Measurements from ENCODE around the gene CLCN2.

The CLCN2 gene

DNA sequence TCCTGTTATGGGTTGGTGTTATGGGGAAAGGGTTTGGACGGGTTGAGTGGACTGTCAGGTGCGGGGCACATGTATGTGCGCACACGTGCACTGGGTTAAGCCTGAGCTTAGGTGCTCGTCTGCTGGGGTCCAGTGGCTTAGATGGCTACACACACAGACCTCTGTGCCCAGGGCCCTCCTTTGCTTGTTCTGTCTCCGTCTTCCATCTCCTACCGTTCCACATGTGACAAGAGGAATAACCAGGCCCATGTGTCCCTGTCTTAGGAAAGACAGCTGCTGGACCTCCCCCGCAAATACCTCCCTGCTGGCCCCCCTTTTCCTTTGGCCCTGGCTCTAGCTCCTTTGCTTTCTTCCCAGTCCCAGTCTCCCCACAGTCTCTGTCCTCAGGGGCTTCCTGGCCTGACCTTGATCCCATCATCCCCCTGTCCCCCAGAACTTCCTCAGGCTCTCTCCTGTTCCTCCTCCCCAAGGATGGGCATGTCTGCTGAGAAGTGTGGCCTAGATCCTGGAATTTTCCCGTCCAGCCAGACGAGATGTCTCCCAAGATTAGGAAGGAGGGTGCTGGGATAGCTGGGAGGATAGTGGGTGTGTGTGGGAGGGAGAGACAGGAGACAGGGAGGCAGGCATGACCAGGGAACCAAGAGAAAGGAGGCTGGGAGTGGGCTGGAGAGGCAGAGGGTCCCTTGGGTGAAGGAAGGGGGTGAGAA lies 17.4 kb upstream of the CLCN2 start:
- Histone ChIP-seq H4K8ac (ENCODE audit: low read length) (no peak overlapping the region), H3K4ac (ENCODE audit: low read depth in 1 of 2, low read length in 2 of 2) (no peak overlapping the region), H3K4me3 (ENCODE audit: insufficient read depth in 1 of 2, low read depth in 1 of 2, low read length in 2 of 2) (peak overlapping the region in 1 of 2 experiments; percentile 51), H3K14ac (ENCODE audit: low read length in 2 of 2) (no peak overlapping the region), H3K9me3 (ENCODE audit: control insufficient read depth, low read length) (no peaks in the 10 kb centered on the region), H3K9ac (ENCODE audit: low read length) (peak overlapping the region; percentile 58), H3K27ac (ENCODE audit: low read length, poor library complexity, severe bottlenecking) (no peak overlapping the region), H2BK15ac (ENCODE audit: low read depth, poor library complexity, severe bottlenecking) (no peak overlapping the region), H3K79me1 (replicated peaks; ENCODE audit: low read length, poor library complexity, severe bottlenecking) (no peaks in the 10 kb centered on the region), H3K18ac (ENCODE audit: low read depth in 1 of 2, low read length in 2 of 2) (no peak overlapping the region), H3K36me3 (ENCODE audit: control insufficient read depth in 1 of 2, insufficient read depth in 2 of 2, low read depth in 1 of 2, low read length in 2 of 2) (no peaks in the 10 kb centered on the region), H3K4me1 (ENCODE audit: control insufficient read depth, insufficient read depth, low read depth, low read length) (peaks cover 19% of the 10 kb centered on the region), H3K4me2 (ENCODE audit: low read length, poor library complexity, severe bottlenecking) (no peak overlapping the region), H2AK5ac (ENCODE audit: low read length, severe bottlenecking) (no peak overlapping the region), H3K27me3 (ENCODE audit: control insufficient read depth in 1 of 2, insufficient read depth in 1 of 2, low read length in 2 of 2) (peaks cover 39 to 74% of the 10 kb centered on the region in 2 experiments), H2BK120ac (ENCODE audit: low read depth, low read length) (no peak overlapping the region), H2AFZ (ENCODE audit: low read depth, low read length) (no peak overlapping the region), H2BK5ac (ENCODE audit: low read depth, low read length, poor library complexity, severe bottlenecking) (no peak overlapping the region), H2BK12ac (ENCODE audit: low read length in 2 of 2) (no peak overlapping the region), H4K91ac (ENCODE audit: low read length) (peak overlapping the region; percentile 35), H3K23ac (ENCODE audit: low read length in 2 of 2) (no peak overlapping the region)
- DNase-seq, result no peak
- 81% methylated on average over 10 of the region's 10 CpGs for WGBS

DNA sequence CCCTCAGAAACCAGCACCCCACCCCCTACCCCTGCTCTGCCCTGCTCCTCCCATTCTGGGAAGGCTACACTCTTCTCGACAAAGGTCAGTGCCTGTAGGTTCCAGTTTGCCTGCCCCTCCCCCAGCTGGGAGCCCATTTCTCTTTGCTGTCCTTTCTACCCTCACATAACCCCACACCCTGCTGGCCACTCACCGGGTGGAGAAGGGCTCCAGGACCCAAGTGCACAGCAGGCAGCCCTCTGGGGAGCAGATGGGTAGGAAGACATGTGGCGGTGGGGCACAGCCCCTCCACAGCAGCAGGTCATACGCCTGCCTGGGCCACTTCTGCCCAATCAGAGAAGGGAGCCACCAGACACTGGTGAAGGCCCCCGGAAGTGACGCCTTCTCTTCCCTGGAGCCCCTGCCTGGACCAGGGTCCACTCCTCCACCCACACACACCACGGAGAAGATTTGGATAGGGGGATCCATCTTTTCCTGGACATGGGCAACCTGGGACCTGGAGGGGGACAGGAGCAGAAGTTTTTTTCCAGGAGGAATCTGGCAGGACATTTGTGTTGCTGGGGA lies 16.6 kb upstream of the CLCN2 start, which contains the start of gene THPO:
Gene THPO, minus strand, starts transcription at position 326 of the 564 bp plus-strand sequence. CDS start 1,948 bp downstream, outside the sequence.
- no peaks in the 10 kb centered on the region for H3K79me1 ChIP-seq (replicated peaks; ENCODE audit: low read length, poor library complexity, severe bottlenecking)
- no peaks in the 10 kb centered on the region for H3K36me3 ChIP-seq (ENCODE audit: control insufficient read depth in 1 of 2, insufficient read depth in 2 of 2, low read depth in 1 of 2, low read length in 2 of 2)
- H3K14ac ChIP-seq (ENCODE audit: low read length in 2 of 2), result peak within 1 kb of the TSS in 1 of 2 experiments; percentile 26
- no peak within 1 kb of the TSS for H3K4me2 ChIP-seq (ENCODE audit: low read length, poor library complexity, severe bottlenecking)
- H2AFZ ChIP-seq (ENCODE audit: low read depth, low read length), result no peak within 1 kb of the TSS
- no peak within 1 kb of the TSS for H2AK5ac ChIP-seq (ENCODE audit: low read length, severe bottlenecking)
- H3K23ac ChIP-seq (ENCODE audit: low read length in 2 of 2), result peak within 1 kb of the TSS in 1 of 2 experiments; percentile 46
- no peak within 1 kb of the TSS for H2BK15ac ChIP-seq (ENCODE audit: low read depth, poor library complexity, severe bottlenecking)
- no peak within 1 kb of the TSS for H2BK12ac ChIP-seq (ENCODE audit: low read length in 2 of 2)
- H4K8ac ChIP-seq (ENCODE audit: low read length), result no peak within 1 kb of the TSS
- H2BK5ac ChIP-seq (ENCODE audit: low read depth, low read length, poor library complexity, severe bottlenecking), result no peak within 1 kb of the TSS
- H3K9me3 ChIP-seq (ENCODE audit: control insufficient read depth, low read length), result no peaks in the 10 kb centered on the region
- no peak within 1 kb of the TSS for H3K4ac ChIP-seq (ENCODE audit: low read depth in 1 of 2, low read length in 2 of 2)
- H3K4me1 ChIP-seq (ENCODE audit: control insufficient read depth, insufficient read depth, low read depth, low read length), result peaks cover 19% of the 10 kb centered on the region
- no peak within 1 kb of the TSS for H2BK120ac ChIP-seq (ENCODE audit: low read depth, low read length)
- peak within 1 kb of the TSS; percentile 58 for H3K9ac ChIP-seq (ENCODE audit: low read length)
- no peak within 1 kb of the TSS for H3K27ac ChIP-seq (ENCODE audit: low read length, poor library complexity, severe bottlenecking)
- H3K27me3 ChIP-seq (ENCODE audit: control insufficient read depth in 1 of 2, insufficient read depth in 1 of 2, low read length in 2 of 2), result peaks cover 39 to 73% of the 10 kb centered on the region in 2 experiments
- H3K4me3 ChIP-seq (ENCODE audit: insufficient read depth in 1 of 2, low read depth in 1 of 2, low read length in 2 of 2), result peak within 1 kb of the TSS in 1 of 2 experiments; percentile 51
- peak within 1 kb of the TSS; percentile 35 for H4K91ac ChIP-seq (ENCODE audit: low read length)
- WGBS, result 20% methylated on average over 3 of the region's 7 CpGs
- DNase-seq, result no peak
- H3K18ac ChIP-seq (ENCODE audit: low read depth in 1 of 2, low read length in 2 of 2), result no peak within 1 kb of the TSS

DNA sequence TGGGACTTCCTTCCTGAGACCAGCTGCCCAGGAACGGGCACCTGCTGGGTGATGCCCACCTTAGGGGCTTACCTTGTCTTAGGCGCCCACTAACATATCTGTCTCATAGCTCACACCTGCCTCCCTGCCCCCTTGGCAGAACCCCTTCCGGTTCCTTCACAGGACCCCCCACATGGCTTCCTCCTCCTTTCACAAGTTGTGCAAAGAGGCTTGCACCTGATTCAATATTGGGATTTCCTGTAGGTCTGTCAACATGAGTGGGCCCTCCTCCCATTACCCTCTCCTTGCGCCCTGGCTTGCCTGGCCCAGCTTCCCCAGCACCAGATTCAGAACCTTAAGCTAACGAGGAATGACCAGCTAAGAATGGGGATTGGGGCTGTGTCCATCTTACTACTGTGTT lies 16.0 kb upstream of the CLCN2 start:
- Histone ChIP-seq H3K9me3 (ENCODE audit: control insufficient read depth, low read length) (no peaks in the 10 kb centered on the region), H2BK120ac (ENCODE audit: low read depth, low read length) (no peak overlapping the region), H2BK5ac (ENCODE audit: low read depth, low read length, poor library complexity, severe bottlenecking) (no peak overlapping the region), H2BK12ac (ENCODE audit: low read length in 2 of 2) (no peak overlapping the region), H3K36me3 (ENCODE audit: control insufficient read depth in 1 of 2, insufficient read depth in 2 of 2, low read depth in 1 of 2, low read length in 2 of 2) (no peaks in the 10 kb centered on the region), H3K27me3 (ENCODE audit: control insufficient read depth in 1 of 2, insufficient read depth in 1 of 2, low read length in 2 of 2) (peaks cover 38 to 67% of the 10 kb centered on the region in 2 experiments), H4K91ac (ENCODE audit: low read length) (no peak overlapping the region), H2AFZ (ENCODE audit: low read depth, low read length) (no peak overlapping the region), H4K8ac (ENCODE audit: low read length) (no peak overlapping the region), H3K4me1 (ENCODE audit: control insufficient read depth, insufficient read depth, low read depth, low read length) (peaks cover 21% of the 10 kb centered on the region), H3K4me2 (ENCODE audit: low read length, poor library complexity, severe bottlenecking) (no peak overlapping the region), H3K79me1 (replicated peaks; ENCODE audit: low read length, poor library complexity, severe bottlenecking) (no peaks in the 10 kb centered on the region), H3K27ac (ENCODE audit: low read length, poor library complexity, severe bottlenecking) (no peak overlapping the region), H3K4me3 (ENCODE audit: insufficient read depth in 1 of 2, low read depth in 1 of 2, low read length in 2 of 2) (no peak overlapping the region), H3K23ac (ENCODE audit: low read length in 2 of 2) (no peak overlapping the region), H3K18ac (ENCODE audit: low read depth in 1 of 2, low read length in 2 of 2) (no peak overlapping the region), H3K14ac (ENCODE audit: low read length in 2 of 2) (no peak overlapping the region), H2BK15ac (ENCODE audit: low read depth, poor library complexity, severe bottlenecking) (no peak overlapping the region), H3K4ac (ENCODE audit: low read depth in 1 of 2, low read length in 2 of 2) (no peak overlapping the region), H2AK5ac (ENCODE audit: low read length, severe bottlenecking) (no peak overlapping the region), H3K9ac (ENCODE audit: low read length) (no peak overlapping the region)
- WGBS, result 84% methylated on average over 5 of the region's 5 CpGs
- no peak for DNase-seq

DNA sequence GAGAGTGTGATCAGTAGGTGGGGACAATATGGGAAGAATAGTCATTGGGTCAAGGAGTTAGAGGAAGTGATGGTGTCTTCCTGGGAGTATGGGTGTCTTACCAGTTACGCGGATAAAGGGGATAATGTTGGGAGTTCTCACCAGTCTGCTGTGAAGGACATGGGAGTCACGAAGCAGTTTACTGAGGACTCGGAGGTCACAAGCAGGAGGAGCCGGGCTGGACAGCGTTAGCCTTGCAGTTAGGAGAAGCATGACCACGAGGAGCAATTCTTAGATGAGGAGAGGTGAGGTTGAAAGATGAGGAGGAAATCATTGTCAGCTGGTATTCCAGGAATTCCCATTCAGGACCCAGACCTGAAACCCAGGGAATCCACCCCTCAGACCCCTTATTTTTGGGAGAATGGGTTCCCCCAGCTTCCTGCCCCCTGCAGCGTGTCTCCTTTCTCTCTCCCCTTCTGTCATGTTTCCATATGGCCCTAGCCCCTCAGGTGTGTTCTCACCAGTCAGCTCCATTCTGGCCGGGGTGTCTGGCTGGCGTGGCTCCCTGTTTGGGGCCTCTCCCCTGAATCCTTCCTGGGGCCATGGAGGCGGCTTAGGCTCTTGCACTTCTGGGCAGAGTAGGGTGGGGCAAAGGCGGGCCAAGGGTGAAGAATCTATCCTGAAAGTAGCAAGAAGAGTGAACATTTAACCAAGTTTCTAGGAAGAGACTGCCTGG lies 14.5 kb upstream of the CLCN2 start:
- 79% methylated on average over 12 of the region's 12 CpGs for WGBS
- Histone ChIP-seq H2BK5ac (ENCODE audit: low read depth, low read length, poor library complexity, severe bottlenecking) (no peak overlapping the region), H3K4me2 (ENCODE audit: low read length, poor library complexity, severe bottlenecking) (no peak overlapping the region), H3K9me3 (ENCODE audit: control insufficient read depth, low read length) (no peaks in the 10 kb centered on the region), H3K4me1 (ENCODE audit: control insufficient read depth, insufficient read depth, low read depth, low read length) (peaks cover 16% of the 10 kb centered on the region), H2BK15ac (ENCODE audit: low read depth, poor library complexity, severe bottlenecking) (no peak overlapping the region), H3K9ac (ENCODE audit: low read length) (no peak overlapping the region), H2BK12ac (ENCODE audit: low read length in 2 of 2) (no peak overlapping the region), H2AFZ (ENCODE audit: low read depth, low read length) (no peak overlapping the region), H2AK5ac (ENCODE audit: low read length, severe bottlenecking) (no peak overlapping the region), H3K18ac (ENCODE audit: low read depth in 1 of 2, low read length in 2 of 2) (no peak overlapping the region), H4K8ac (ENCODE audit: low read length) (no peak overlapping the region), H2BK120ac (ENCODE audit: low read depth, low read length) (no peak overlapping the region), H3K36me3 (ENCODE audit: control insufficient read depth in 1 of 2, insufficient read depth in 2 of 2, low read depth in 1 of 2, low read length in 2 of 2) (no peaks in the 10 kb centered on the region), H3K14ac (ENCODE audit: low read length in 2 of 2) (no peak overlapping the region), H4K91ac (ENCODE audit: low read length) (no peak overlapping the region), H3K4me3 (ENCODE audit: insufficient read depth in 1 of 2, low read depth in 1 of 2, low read length in 2 of 2) (no peak overlapping the region), H3K27ac (ENCODE audit: low read length, poor library complexity, severe bottlenecking) (no peak overlapping the region), H3K79me1 (replicated peaks; ENCODE audit: low read length, poor library complexity, severe bottlenecking) (no peaks in the 10 kb centered on the region), H3K4ac (ENCODE audit: low read depth in 1 of 2, low read length in 2 of 2) (no peak overlapping the region), H3K27me3 (ENCODE audit: control insufficient read depth in 1 of 2, insufficient read depth in 1 of 2, low read length in 2 of 2) (peaks cover 23 to 52% of the 10 kb centered on the region in 2 experiments), H3K23ac (ENCODE audit: low read length in 2 of 2) (no peak overlapping the region)
- no peak for DNase-seq

Data from mesenchymal stem cell (in vitro differentiated cells and primary cell).